ENCODE data around the gene HIPK4. TPM values are rescaled to one million over a fixed set of nuclear protein-coding genes. Genes with fewer than 3 reads are reported as not detected.
A peak's percentile ranks its signal among the peaks of the same experiment; 100 is the strongest.

Gene HIPK4
- total RNA-seq, 1 donor from 2014 or later, result 0.21 TPM

GRCh38 chr19:40363069-40363468, 26.9 kb downstream of the HIPK4 start:
- Histone ChIP-seq H3K36me3 (peaks cover 24% of the 10 kb centered on the region), H3K27ac (peak overlapping the region; percentile 46), H3K9me3 (no peaks in the 10 kb centered on the region), H3K27me3 (ENCODE audit: low read depth) (no peaks in the 10 kb centered on the region), H3K4me1 (peaks cover 69% of the 10 kb centered on the region), H3K4me3 (no peak overlapping the region)
- TF ChIP-seq, protein P1, sequence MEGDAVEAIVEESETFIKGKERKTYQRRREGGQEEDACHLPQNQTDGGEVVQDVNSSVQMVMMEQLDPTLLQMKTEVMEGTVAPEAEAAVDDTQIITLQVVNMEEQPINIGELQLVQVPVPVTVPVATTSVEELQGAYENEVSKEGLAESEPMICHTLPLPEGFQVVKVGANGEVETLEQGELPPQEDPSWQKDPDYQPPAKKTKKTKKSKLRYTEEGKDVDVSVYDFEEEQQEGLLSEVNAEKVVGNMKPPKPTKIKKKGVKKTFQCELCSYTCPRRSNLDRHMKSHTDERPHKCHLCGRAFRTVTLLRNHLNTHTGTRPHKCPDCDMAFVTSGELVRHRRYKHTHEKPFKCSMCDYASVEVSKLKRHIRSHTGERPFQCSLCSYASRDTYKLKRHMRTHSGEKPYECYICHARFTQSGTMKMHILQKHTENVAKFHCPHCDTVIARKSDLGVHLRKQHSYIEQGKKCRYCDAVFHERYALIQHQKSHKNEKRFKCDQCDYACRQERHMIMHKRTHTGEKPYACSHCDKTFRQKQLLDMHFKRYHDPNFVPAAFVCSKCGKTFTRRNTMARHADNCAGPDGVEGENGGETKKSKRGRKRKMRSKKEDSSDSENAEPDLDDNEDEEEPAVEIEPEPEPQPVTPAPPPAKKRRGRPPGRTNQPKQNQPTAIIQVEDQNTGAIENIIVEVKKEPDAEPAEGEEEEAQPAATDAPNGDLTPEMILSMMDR (IDR thresholded peaks at IDR 0.05), result no peak
- no peak for DNase-seq
- ATAC-seq, result no peak
- intact Hi-C loops (cut with DNase I), result no loop called here

GRCh38 chr19:40362160-40362559, 27.8 kb downstream of the HIPK4 start:
- no peak overlapping the region for H3K27ac ChIP-seq
- H3K4me1 ChIP-seq, result peaks cover 65% of the 10 kb centered on the region
- DNase-seq, result no peak
- TF ChIP-seq, protein P1 (IDR thresholded peaks at IDR 0.05), result no peak
- no peak for ATAC-seq
- H3K27me3 ChIP-seq (ENCODE audit: low read depth), result no peaks in the 10 kb centered on the region
- no peak overlapping the region for H3K4me3 ChIP-seq
- intact Hi-C loops (cut with DNase I), result no loop called here
- peaks cover 18% of the 10 kb centered on the region for H3K36me3 ChIP-seq
- H3K9me3 ChIP-seq, result no peaks in the 10 kb centered on the region

GRCh38 chr19:40360708-40361241, 29.2 kb downstream of the HIPK4 start:
- H3K4me1 ChIP-seq, result peaks cover 51% of the 10 kb centered on the region
- ATAC-seq, result peak; percentile 54 to 57

DNA sequence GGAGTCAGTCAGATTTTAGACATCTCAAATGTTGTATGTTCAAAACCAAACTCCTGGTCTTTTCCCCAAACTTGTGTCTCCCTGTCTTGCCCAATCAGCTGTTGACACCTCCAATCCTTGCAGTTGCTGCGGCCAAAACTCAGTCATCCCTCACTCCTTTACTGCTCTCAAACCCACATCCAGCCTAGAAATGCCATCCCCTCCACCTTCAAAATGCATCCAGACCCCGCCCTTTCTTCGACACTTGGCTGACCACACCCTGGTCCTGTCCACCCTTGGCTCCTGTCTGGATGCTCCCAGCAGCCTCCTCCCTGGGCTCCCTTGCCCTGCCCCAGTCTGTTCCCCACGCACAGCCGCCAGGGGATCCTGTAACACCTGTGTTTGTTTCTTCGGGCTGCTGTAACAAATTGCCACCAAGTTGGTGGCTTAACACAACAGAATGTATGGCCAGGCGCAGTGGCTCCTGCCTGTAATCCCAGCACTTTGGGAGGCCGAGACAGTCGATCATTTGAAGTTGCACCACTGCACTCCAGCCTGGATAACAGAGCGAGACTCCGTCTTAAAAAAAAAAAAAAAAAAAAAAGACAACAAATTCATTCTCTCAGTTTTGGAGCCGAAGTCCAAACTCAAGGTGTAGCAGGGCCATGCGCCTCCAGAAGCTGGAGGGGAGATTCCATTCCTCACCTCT, 29.8 kb downstream of the HIPK4 start:
- Histone ChIP-seq H3K9me3 (no peaks in the 10 kb centered on the region), H3K27ac (no peak overlapping the region)
- no peak for ATAC-seq

More at GRCh38 chr19:40360708-40361241, 29.2 kb downstream of the HIPK4 start:
- Histone ChIP-seq H3K36me3 (peaks cover 10% of the 10 kb centered on the region), H3K9me3 (no peaks in the 10 kb centered on the region), H3K27me3 (ENCODE audit: low read depth) (no peaks in the 10 kb centered on the region), H3K27ac (peak overlapping the region; percentile 34), H3K4me3 (no peak overlapping the region)
- TF ChIP-seq, protein P1 (IDR thresholded peaks at IDR 0.05), result no peak
- intact Hi-C loops (cut with DNase I), result no loop called here
- peak; percentile 66 for DNase-seq

GRCh38 chr19:40358773-40359172, 31.2 kb downstream of the HIPK4 start:
- Histone ChIP-seq H3K4me1 (peaks cover 39% of the 10 kb centered on the region), H3K9me3 (no peaks in the 10 kb centered on the region), H3K36me3 (peaks cover 10% of the 10 kb centered on the region), H3K27me3 (ENCODE audit: low read depth) (no peaks in the 10 kb centered on the region), H3K27ac (no peak overlapping the region), H3K4me3 (no peak overlapping the region)
- intact Hi-C loops (cut with DNase I), result no loop called here
- ATAC-seq (peak; percentile 56 to 74), DNase-seq (no peak)
- TF ChIP-seq, protein P1 (IDR thresholded peaks at IDR 0.05), result no peak

More for the DNA sequence above, 29.8 kb downstream of the HIPK4 start:
- DNase-seq, result no peak
- H3K36me3 ChIP-seq, result peaks cover 10% of the 10 kb centered on the region
- intact Hi-C loops (cut with DNase I), result no loop called here
- H3K27me3 ChIP-seq (ENCODE audit: low read depth), result no peaks in the 10 kb centered on the region
- no peak overlapping the region for H3K4me3 ChIP-seq
- TF ChIP-seq, protein P1 (IDR thresholded peaks at IDR 0.05), result no peak
- H3K4me1 ChIP-seq, result peaks cover 47% of the 10 kb centered on the region
